H9 (cell line): ENCODE results near the gene PEDS1. TPM values are rescaled to one million over a fixed set of nuclear protein-coding genes. Genes with fewer than 3 reads are reported as not detected.

Experiments used
- DNase-seq: peaks from one replicate; pipeline ENCODE4 v3.0.0-alpha.2; 2017
- H2AFZ ChIP-seq: one replicate; pipeline ENCODE4 v1.6.1; 2013; ENCODE audit warnings: mild to moderate bottlenecking, low read length, control low read depth, moderate library complexity
- H2AK5ac ChIP-seq: 2 replicates; pipeline ENCODE4 v1.6.1; 2013; ENCODE audit warnings: low read length, control low read depth, mixed read lengths; ENCODE audit not compliant: insufficient read length
- H2BK120ac ChIP-seq: one replicate; pipeline ENCODE4 v1.6.1; 2013; ENCODE audit warnings: low read depth, mild to moderate bottlenecking, low read length, control low read depth, inconsistent platforms; ENCODE audit not compliant: poor library complexity, severe bottlenecking
- H2BK12ac ChIP-seq: 2 replicates; pipeline ENCODE4 v1.6.1; 2013; ENCODE audit warnings: low read length, control low read depth, mixed read lengths, low read depth; ENCODE audit not compliant: insufficient read length
- H2BK15ac ChIP-seq: 2 replicates; pipeline ENCODE4 v1.6.1; 2013; ENCODE audit warnings: low read depth, low read length, control low read depth
- H2BK20ac ChIP-seq: one replicate; pipeline ENCODE4 v1.6.1; 2013; ENCODE audit warnings: low read depth, mild to moderate bottlenecking, low read length, control low read depth, inconsistent platforms; ENCODE audit not compliant: poor library complexity, severe bottlenecking
- H2BK5ac ChIP-seq: 2 replicates; pipeline ENCODE4 v1.6.1; 2013; ENCODE audit warnings: low read length, control low read depth, mixed read lengths; ENCODE audit not compliant: insufficient read length
- H3K14ac ChIP-seq: 2 replicates; pipeline ENCODE4 v1.6.1; 2013; ENCODE audit warnings: low read length, control low read depth; ENCODE audit not compliant: insufficient read depth
- H3K18ac ChIP-seq: 2 replicates; pipeline ENCODE4 v1.6.1; 2013; ENCODE audit warnings: low read depth, mild to moderate bottlenecking, mixed read lengths, low read length, control low read depth; ENCODE audit not compliant: insufficient read length
- H3K23ac ChIP-seq: 2 replicates; pipeline ENCODE4 v1.6.1; 2013; ENCODE audit warnings: low read length, control low read depth, mixed read lengths, low read depth; ENCODE audit not compliant: insufficient read length
- H3K23me2 ChIP-seq: 2 replicates; pipeline ENCODE4 v1.6.1; 2013; ENCODE audit warnings: low read depth, mild to moderate bottlenecking, mixed read lengths, low read length, control low read depth; ENCODE audit not compliant: insufficient read length, poor library complexity, severe bottlenecking
- H3K27ac ChIP-seq: 2 replicates; pipeline ENCODE4 v1.5.1; 2013; ENCODE audit warnings: low read length, control low read depth, mixed read lengths, low read depth; ENCODE audit not compliant: insufficient read length
- H3K27me3 ChIP-seq: 2 replicates; pipeline ENCODE4 v1.6.1; 2013; ENCODE audit warnings: low read length, control low read depth, inconsistent platforms; ENCODE audit not compliant: insufficient read depth
- H3K4ac ChIP-seq: 2 replicates; pipeline ENCODE4 v1.6.1; 2013; ENCODE audit warnings: low read depth, mild to moderate bottlenecking, control low read depth, inconsistent platforms, low read length, moderate library complexity
- H3K4me1 ChIP-seq: 2 replicates; pipeline ENCODE4 v1.6.1; 2013; ENCODE audit warnings: low read length, control low read depth, inconsistent platforms; ENCODE audit not compliant: insufficient read depth
- H3K4me2 ChIP-seq: 2 replicates; pipeline ENCODE4 v1.6.1; 2013; ENCODE audit warnings: low read length, control low read depth, mixed read lengths; ENCODE audit not compliant: insufficient read length, insufficient read depth
- H3K56ac ChIP-seq: 2 replicates; pipeline ENCODE4 v1.6.1; 2013; ENCODE audit warnings: low read depth, mild to moderate bottlenecking, mixed read lengths, low read length, control low read depth; ENCODE audit not compliant: insufficient read length
- H3K79me1 ChIP-seq: 2 replicates; pipeline ENCODE4 v1.6.1; 2013; ENCODE audit warnings: low read depth, mild to moderate bottlenecking, moderate library complexity, low read length, control low read depth, inconsistent platforms; ENCODE audit not compliant: insufficient read depth, poor library complexity, severe bottlenecking
- H3K79me2 ChIP-seq: 2 replicates; pipeline ENCODE4 v1.6.1; 2013; ENCODE audit warnings: low read length, control low read depth, inconsistent platforms; ENCODE audit not compliant: insufficient read depth
- H3K9ac ChIP-seq: 2 replicates; pipeline ENCODE4 v1.6.1; 2013; ENCODE audit warnings: low read length, control low read depth, mixed read lengths; ENCODE audit not compliant: insufficient read length; ENCODE audit errors: extremely low read depth
- H3K9me3 ChIP-seq: one replicate; pipeline ENCODE4 v1.6.1; 2013; ENCODE audit warnings: low read depth, low read length, inconsistent platforms; ENCODE audit not compliant: control insufficient read depth
- H3T11ph ChIP-seq: one replicate; pipeline ENCODE4 v1.6.1; 2013; ENCODE audit warnings: mild to moderate bottlenecking, low read length, control low read depth, inconsistent platforms
- H4K20me1 ChIP-seq: one replicate; pipeline ENCODE4 v1.6.1; 2013; ENCODE audit not compliant: control insufficient read depth, insufficient read length, insufficient read depth
- H4K5ac ChIP-seq: 2 replicates; pipeline ENCODE4 v1.6.1; 2013; ENCODE audit warnings: low read depth, mild to moderate bottlenecking, mixed read lengths, low read length, control low read depth; ENCODE audit not compliant: insufficient read length
- H4K8ac ChIP-seq: replicated peaks from 2 replicates; pipeline ENCODE4 v1.6.1; 2013; ENCODE audit warnings: low read length, control low read depth, mixed read lengths, low read depth; ENCODE audit not compliant: insufficient read length
- H4K91ac ChIP-seq: 2 replicates; pipeline ENCODE4 v1.6.1; 2013; ENCODE audit warnings: low read depth, mild to moderate bottlenecking, moderate library complexity, mixed read lengths, low read length, control low read depth; ENCODE audit not compliant: insufficient read length
- H3K27ac Mint-ChIP-seq, 3 experiments: 2 replicates in 2 of 3; 3 replicates in 1 of 3; pipeline ENCODE4 v1.8.0; 2020 to 2021; ENCODE audit warnings: mixed read lengths in 3 of 3, mild to moderate bottlenecking in 1 of 3, moderate library complexity in 1 of 3
- H3K27me3 Mint-ChIP-seq: 2 replicates; pipeline ENCODE4 v1.8.0; 2021; ENCODE audit warnings: low read depth, mild to moderate bottlenecking, moderate library complexity, mixed read lengths
- H3K36me3 Mint-ChIP-seq, 3 experiments: 2 replicates in 2 of 3; 3 replicates in 1 of 3; pipeline ENCODE4 v1.8.0; 2020 to 2021; ENCODE audit warnings: low read depth in 3 of 3, mixed read lengths in 3 of 3; ENCODE audit not compliant: insufficient read depth in 1 of 3
- H3K4me1 Mint-ChIP-seq, 2 experiments: 2 replicates each; pipeline ENCODE4 v1.8.0; 2020; ENCODE audit warnings: mixed read lengths in 2 of 2
- H3K4me3 Mint-ChIP-seq, 2 experiments: 2 replicates in 1 of 2; 3 replicates in 1 of 2; pipeline ENCODE4 v1.8.0; 2020 to 2021; ENCODE audit warnings: mild to moderate bottlenecking in 2 of 2, mixed read lengths in 2 of 2, moderate library complexity in 1 of 2
- H3K9me3 Mint-ChIP-seq, 2 experiments: 2 replicates in 1 of 2; 3 replicates in 1 of 2; pipeline ENCODE4 v1.8.0; 2020; ENCODE audit warnings: mild to moderate bottlenecking in 2 of 2, mixed read lengths in 2 of 2, moderate library complexity in 1 of 2
- CTCF ChIP-seq: fragments of 200-600 bp; sonication (generic); conservative IDR thresholded peaks from 3 replicates; pipeline ENCODE4 v1.8.0; 2021; ENCODE audit warnings: antibody characterized with exemption, mild to moderate bottlenecking
- WGBS: extraction: QIAGEN DNeasy Blood & Tissue Kit; methylation state at CpG from one replicate; pipeline ENCODE4 v1.1.7; 2013; ENCODE audit warnings: missing lambda C conversion rate, low lambda C conversion rate, mixed read lengths; ENCODE audit not compliant: insufficient read length; ENCODE audit errors: extremely low coverage; 5-methylcytosine and 5-hydroxymethylcytosine counted together
- total RNA-seq: library from RNA; stranded (reverse); gene quantifications from 2 replicates; pipeline ENCODE4 v1.2.1, GENCODE V29; 2021

Gene PEDS1
- total RNA-seq, 1 experiment from 2014 or later: 29.3 TPM

DNA sequence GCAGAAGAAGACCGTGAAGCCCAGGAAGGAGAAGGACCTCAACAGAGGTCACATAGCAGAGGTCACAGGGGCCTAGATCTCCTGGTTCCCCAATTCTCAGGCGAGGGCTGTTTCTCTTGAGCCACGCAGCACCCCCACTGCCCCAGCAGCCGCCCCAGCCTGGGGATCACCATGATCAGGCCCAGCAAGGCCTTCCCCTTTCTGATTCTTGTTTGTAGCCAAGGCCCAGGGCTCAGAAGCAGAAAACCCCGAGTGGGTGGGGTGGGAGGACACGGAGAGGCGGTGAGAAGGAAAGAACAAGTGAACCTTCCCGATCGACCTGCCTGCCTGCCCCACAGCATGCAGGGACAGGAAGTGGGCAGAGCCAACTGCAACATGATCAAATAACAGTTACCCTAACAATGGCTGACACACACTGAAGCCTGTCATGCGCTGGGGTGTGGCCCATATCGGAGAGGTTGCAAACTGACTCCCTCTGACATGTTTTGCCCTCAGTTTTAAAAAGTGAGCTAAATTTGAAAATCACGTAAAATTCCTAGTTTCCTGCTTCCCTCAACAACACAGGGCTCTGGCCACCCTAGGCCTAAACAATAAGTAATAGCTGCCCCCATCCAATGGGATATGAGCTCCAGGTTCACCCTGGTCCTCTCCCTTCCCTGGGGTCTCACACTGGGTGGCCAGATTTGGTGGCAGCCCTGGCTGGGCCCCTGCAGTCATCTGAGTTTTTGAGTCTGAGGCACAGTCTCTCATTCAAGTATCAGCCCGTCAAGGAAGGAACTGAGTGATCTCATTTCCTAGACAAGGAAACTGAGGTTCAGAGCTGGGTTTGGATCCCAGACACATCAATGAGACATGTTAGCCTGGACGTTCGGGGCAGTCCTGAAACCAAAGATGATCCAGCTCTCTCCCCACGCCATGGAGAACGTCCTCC, 6.5 kb downstream of the PEDS1 start:
- TF ChIP-seq CTCF: no peak
- Mint-ChIP-seq H3K9me3 (no peaks in the 10 kb centered on the region), H3K36me3 (peaks cover 21 to 47% (median 43%) of the 10 kb centered on the region in 3 experiments; a peak in 6 of 7 replicates), H3K27me3 (no peaks in the 10 kb centered on the region), H3K4me3 (peak overlapping the region in 1 of 2 experiments; percentile 54; a peak in 2 of 5 replicates), H3K27ac (peak overlapping the region; percentile 74 to 87 (median 79); a peak in 6 of 7 replicates), H3K4me1 (peaks cover 44 to 63% of the 10 kb centered on the region in 2 experiments)
- Histone ChIP-seq H4K20me1 (no peaks in the 10 kb centered on the region), H3K27me3 (no peaks in the 10 kb centered on the region), H4K8ac (no peak overlapping the region), H2BK20ac (no peak overlapping the region), H3K23me2 (no peaks in the 10 kb centered on the region), H2AK5ac (no peak overlapping the region), H4K91ac (no peak overlapping the region), H2BK12ac (peak overlapping the region; percentile 18), H3K27ac (no peak overlapping the region), H3K9me3 (no peaks in the 10 kb centered on the region), H3K4ac (no peak overlapping the region; the same call in 1 of the 2 replicates), H3K14ac (no peak overlapping the region; the same call in 1 of the 2 replicates), H2BK15ac (no peak overlapping the region), H2BK120ac (no peak overlapping the region), H3K4me2 (no peak overlapping the region), H2AFZ (no peak overlapping the region), H3K79me2 (peaks cover 11% of the 10 kb centered on the region; the same call in 1 of the 2 replicates), H3K4me1 (peaks cover 27% of the 10 kb centered on the region; the same call in 1 of the 2 replicates), H3K79me1 (peaks cover 14% of the 10 kb centered on the region), H3K23ac (no peak overlapping the region), H3T11ph (no peak overlapping the region), H4K5ac (peak overlapping the region; percentile 23), H3K18ac (no peak overlapping the region), H3K56ac (no peak overlapping the region), H2BK5ac (peak overlapping the region; percentile 10), H3K9ac (no peak overlapping the region)
- WGBS: no CpG with 5 or more reads among the region's 17 CpGs
- peak; percentile 58 for DNase-seq
